ENCODE results near the gene FRMD3.

The FRMD3 gene

GRCh38 chr9:83327750-83328622 is 210.2 kb downstream of the FRMD3 start:
- no peaks in the 10 kb centered on the region for H3F3A ChIP-seq (ENCODE audit: low read depth)

GRCh38 chr9:83327323-83327722 is 210.9 kb downstream of the FRMD3 start:
- TF ChIP-seq CTCF (conservative IDR thresholded peaks at IDR 0.05; ENCODE audit: low read length) (no peak), EZH2phosphoT487 (IDR thresholded peaks at IDR 0.05; ENCODE audit: borderline replicate concordance) (no peak)

More at GRCh38 chr9:83327750-83328622, 210.2 kb downstream of the FRMD3 start:
- Histone ChIP-seq H3K9me2 (replicated peaks; ENCODE audit: low read depth, low read length) (no peaks in the 10 kb centered on the region), H3K4me1 (ENCODE audit: insufficient read depth, low read length, poor library complexity, severe bottlenecking) (peaks cover 10% of the 10 kb centered on the region), H3K79me2 (ENCODE audit: insufficient read depth, low read length) (no peaks in the 10 kb centered on the region), H3K9ac (ENCODE audit: low read depth, low read length, poor library complexity, severe bottlenecking) (no peak overlapping the region), H3K9me3 (ENCODE audit: insufficient read depth, low read depth, low read length) (no peaks in the 10 kb centered on the region), H3K4me3 (ENCODE audit: low read length, poor library complexity, severe bottlenecking) (no peak overlapping the region), H4K20me1 (ENCODE audit: insufficient read depth, low read length, poor library complexity, severe bottlenecking) (no peaks in the 10 kb centered on the region), H3K4me2 (ENCODE audit: low read depth, low read length, poor library complexity, severe bottlenecking) (no peak overlapping the region), H3K27me3 (ENCODE audit: insufficient read depth, low read length, poor library complexity, severe bottlenecking) (no peaks in the 10 kb centered on the region), H2AFZ (ENCODE audit: low read length) (no peak overlapping the region), H3K36me3 (ENCODE audit: insufficient read depth, low read length) (no peaks in the 10 kb centered on the region)
- TF ChIP-seq EZH2phosphoT487 (IDR thresholded peaks at IDR 0.05; ENCODE audit: borderline replicate concordance) (no peak), CTCF (conservative IDR thresholded peaks at IDR 0.05; ENCODE audit: low read length) (no peak)

GRCh38 chr9:83323148-83323547 is 215.1 kb downstream of the FRMD3 start:
- H3K4me1 ChIP-seq (ENCODE audit: insufficient read depth, low read length, poor library complexity, severe bottlenecking), result no peaks in the 10 kb centered on the region
- TF ChIP-seq CTCF (conservative IDR thresholded peaks at IDR 0.05; ENCODE audit: low read length) (no peak), EZH2phosphoT487 (IDR thresholded peaks at IDR 0.05; ENCODE audit: borderline replicate concordance) (no peak)
- H3K27me3 ChIP-seq (ENCODE audit: insufficient read depth, low read length, poor library complexity, severe bottlenecking), result no peaks in the 10 kb centered on the region
- H2AFZ ChIP-seq (ENCODE audit: low read length), result no peak overlapping the region
- H4K20me1 ChIP-seq (ENCODE audit: insufficient read depth, low read length, poor library complexity, severe bottlenecking), result no peaks in the 10 kb centered on the region
- no peak overlapping the region for H3K4me2 ChIP-seq (ENCODE audit: low read depth, low read length, poor library complexity, severe bottlenecking)
- H3K9ac ChIP-seq (ENCODE audit: low read depth, low read length, poor library complexity, severe bottlenecking), result no peak overlapping the region
- H3F3A ChIP-seq (ENCODE audit: low read depth), result no peaks in the 10 kb centered on the region
- no peaks in the 10 kb centered on the region for H3K79me2 ChIP-seq (ENCODE audit: insufficient read depth, low read length)
- no peaks in the 10 kb centered on the region for H3K36me3 ChIP-seq (ENCODE audit: insufficient read depth, low read length)
- H3K9me2 ChIP-seq (replicated peaks; ENCODE audit: low read depth, low read length), result no peaks in the 10 kb centered on the region
- 0 out of 2 replicates have a peak, but pooled peaks cover 3% of the 10 kb centered on the region for H3K9me3 ChIP-seq (ENCODE audit: insufficient read depth, low read depth, low read length)
- H3K4me3 ChIP-seq (ENCODE audit: low read length, poor library complexity, severe bottlenecking), result no peak overlapping the region

More at GRCh38 chr9:83327323-83327722, 210.9 kb downstream of the FRMD3 start:
- Histone ChIP-seq H3K4me3 (ENCODE audit: low read length, poor library complexity, severe bottlenecking) (no peak overlapping the region), H2AFZ (ENCODE audit: low read length) (no peak overlapping the region), H3K9ac (ENCODE audit: low read depth, low read length, poor library complexity, severe bottlenecking) (no peak overlapping the region), H3K4me1 (ENCODE audit: insufficient read depth, low read length, poor library complexity, severe bottlenecking) (peaks cover 4% of the 10 kb centered on the region), H3K27me3 (ENCODE audit: insufficient read depth, low read length, poor library complexity, severe bottlenecking) (no peaks in the 10 kb centered on the region), H3F3A (ENCODE audit: low read depth) (no peaks in the 10 kb centered on the region), H4K20me1 (ENCODE audit: insufficient read depth, low read length, poor library complexity, severe bottlenecking) (no peaks in the 10 kb centered on the region), H3K4me2 (ENCODE audit: low read depth, low read length, poor library complexity, severe bottlenecking) (no peak overlapping the region), H3K9me2 (replicated peaks; ENCODE audit: low read depth, low read length) (no peaks in the 10 kb centered on the region), H3K79me2 (ENCODE audit: insufficient read depth, low read length) (no peaks in the 10 kb centered on the region), H3K9me3 (ENCODE audit: insufficient read depth, low read depth, low read length) (no peaks in the 10 kb centered on the region), H3K36me3 (ENCODE audit: insufficient read depth, low read length) (no peaks in the 10 kb centered on the region)
